Measurements from ENCODE around the gene MAML3.

The MAML3 gene

GRCh38 chr4:140059159-140059558 is 94.8 kb downstream of the MAML3 start:
- no peak for TF ChIP-seq CTCF (IDR thresholded peaks at IDR 0.05)
- no peaks in the 10 kb centered on the region for H3K27me3 ChIP-seq
- intact Hi-C loops (cut with DNase I; ENCODE audit: low total_unique reads): no loop called here
- H3K36me3 ChIP-seq: no peaks in the 10 kb centered on the region
- peaks cover 0 to 31% (median 4%) of the 10 kb centered on the region in 4 donors for H3K4me1 ChIP-seq
- H3K27ac ChIP-seq: no peak overlapping the region
- DNase-seq: no peak
- H3K4me3 ChIP-seq: no peak overlapping the region
- H3K9me3 ChIP-seq: no peaks in the 10 kb centered on the region

GRCh38 chr4:140057701-140058100 is 96.3 kb downstream of the MAML3 start:
- H3K27ac ChIP-seq: no peak overlapping the region
- no peak for TF ChIP-seq CTCF (IDR thresholded peaks at IDR 0.05)
- intact Hi-C loops (cut with DNase I; ENCODE audit: low total_unique reads): no loop called here

GRCh38 chr4:140056015-140056414 is 98.0 kb downstream of the MAML3 start:
- H3K4me1 ChIP-seq: peaks cover 0 to 19% (median 4%) of the 10 kb centered on the region in 4 donors
- no peak for DNase-seq
- TF ChIP-seq CTCF (IDR thresholded peaks at IDR 0.05): no peak
- no peak overlapping the region for H3K27ac ChIP-seq
- H3K36me3 ChIP-seq: no peaks in the 10 kb centered on the region
- intact Hi-C loops (cut with DNase I; ENCODE audit: low total_unique reads): no loop called here
- H3K9me3 ChIP-seq: no peaks in the 10 kb centered on the region
- H3K4me3 ChIP-seq: no peak overlapping the region
- H3K27me3 ChIP-seq: no peaks in the 10 kb centered on the region

More at GRCh38 chr4:140057701-140058100, 96.3 kb downstream of the MAML3 start:
- Histone ChIP-seq H3K9me3 (no peaks in the 10 kb centered on the region), H3K36me3 (no peaks in the 10 kb centered on the region), H3K4me1 (peaks cover 0 to 31% (median 4%) of the 10 kb centered on the region in 4 donors), H3K27me3 (no peaks in the 10 kb centered on the region), H3K4me3 (no peak overlapping the region)
- DNase-seq: no peak

- Histone ChIP-seq H3K9me3 (no peaks in the 10 kb centered on the region), H3K36me3 (no peaks in the 10 kb centered on the region), H3K27me3 (no peaks in the 10 kb centered on the region), H3K27ac (no peak overlapping the region), H3K4me3 (no peak overlapping the region), H3K4me1 (peaks cover 0 to 18% (median 8%) of the 10 kb centered on the region in 4 donors)
- intact Hi-C loops (cut with DNase I; ENCODE audit: low total_unique reads): no loop called here
- no peak for TF ChIP-seq CTCF (IDR thresholded peaks at IDR 0.05)
- DNase-seq: no peak
These were observed 99.1 kb downstream of the MAML3 start for GRCh38 chr4:140054861-140055260.

GRCh38 chr4:140053185-140053584 is 100.8 kb downstream of the MAML3 start:
- intact Hi-C loops (cut with DNase I; ENCODE audit: low total_unique reads): no loop called here
- H3K4me1 ChIP-seq: peaks cover 0 to 23% (median 19%) of the 10 kb centered on the region in 4 donors
- TF ChIP-seq CTCF (IDR thresholded peaks at IDR 0.05): no peak
- no peaks in the 10 kb centered on the region for H3K27me3 ChIP-seq
- no peaks in the 10 kb centered on the region for H3K9me3 ChIP-seq
- no peak overlapping the region for H3K27ac ChIP-seq
- no peaks in the 10 kb centered on the region for H3K36me3 ChIP-seq
- H3K4me3 ChIP-seq: no peak overlapping the region
- DNase-seq: no peak

GRCh38 chr4:140052050-140052449 is 101.9 kb downstream of the MAML3 start:
- no peak overlapping the region for H3K4me3 ChIP-seq
- no peak overlapping the region for H3K27ac ChIP-seq
- H3K36me3 ChIP-seq: no peaks in the 10 kb centered on the region
- intact Hi-C loops (cut with DNase I; ENCODE audit: low total_unique reads): no loop called here
- TF ChIP-seq CTCF (IDR thresholded peaks at IDR 0.05): peak in 1 of 2 experiments; percentile 34
- no peaks in the 10 kb centered on the region for H3K9me3 ChIP-seq
- peaks cover 0 to 34% (median 25%) of the 10 kb centered on the region in 4 donors for H3K4me1 ChIP-seq
- DNase-seq: peak in 1 of 2 donors; percentile 41
- no peaks in the 10 kb centered on the region for H3K27me3 ChIP-seq

Measured in tibial artery (tissue), 4 donors.